ENCODE data around the gene HYAL3. TPM values are rescaled to one million over a fixed set of nuclear protein-coding genes. Genes with fewer than 3 reads are reported as not detected.

The HYAL3 gene
- polyA plus RNA-seq, 1 experiment: 3.0 TPM

DNA sequence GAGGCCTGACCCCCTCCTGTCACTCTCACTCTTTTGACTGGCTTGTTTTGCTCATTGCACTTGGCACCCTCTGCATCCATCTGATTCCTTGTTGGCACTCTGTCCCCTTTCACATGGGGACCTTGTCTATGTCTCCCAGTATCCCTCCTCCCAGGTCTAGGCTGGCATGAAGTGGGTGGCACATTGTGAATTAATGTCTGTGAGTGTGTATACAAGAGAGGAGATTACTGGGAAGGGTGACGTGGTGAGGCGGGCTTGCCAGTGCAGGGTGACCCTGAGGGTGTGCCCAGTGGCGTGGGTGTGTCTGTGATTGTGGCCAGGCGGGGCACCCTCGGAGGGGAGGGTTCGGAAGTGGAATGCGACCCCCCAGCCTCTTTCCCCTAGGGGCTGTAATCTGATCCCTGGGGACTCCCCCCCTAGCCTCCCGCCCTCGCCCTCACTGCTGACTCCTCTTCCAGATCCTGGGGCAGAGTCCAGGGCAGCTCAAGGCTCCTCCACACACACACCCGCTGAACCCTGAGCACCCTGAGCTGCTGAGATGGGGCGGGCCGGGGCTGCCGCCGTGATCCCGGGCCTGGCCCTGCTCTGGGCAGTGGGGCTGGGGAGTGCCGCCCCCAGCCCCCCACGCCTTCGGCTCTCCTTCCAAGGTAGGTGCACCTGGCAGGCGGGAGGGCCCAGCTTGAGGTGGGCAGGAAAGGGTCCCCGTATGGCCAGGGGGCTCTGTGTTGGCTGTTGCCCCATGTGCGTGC, 30.3 kb downstream of the HYAL3 start, which contains the start of gene SEMA3B:
Gene SEMA3B (plus strand): TSS at position 445 of the 749 bp plus-strand sequence. CDS start 94 bp downstream, at position 539.
- Histone ChIP-seq H3K4me3 (ENCODE audit: low read depth, low read length) (peak within 1 kb of the TSS; percentile 49), H3K27me3 (ENCODE audit: control insufficient read depth, insufficient read depth, low read length) (no peaks in the 10 kb centered on the region), H3K9me3 (ENCODE audit: control insufficient read depth, insufficient read depth, low read length) (no peaks in the 10 kb centered on the region), H3K27ac (ENCODE audit: low read depth, low read length) (peak within 1 kb of the TSS; percentile 52)
- ChIA-PET POLR2A (interaction anchor here (0.7 to 1.3 kb wide), 5 partner anchors 9 to 142 kb away, joined by 3 read pairs; partner anchors contain the start of gene GNAI2), CTCF (interaction anchor here (0.5 to 2.6 kb wide), 4 partner anchors 9 to 76 kb away, joined by 3 to 11 read pairs (median 7); no protein-coding TSS in a partner anchor)
- no peak for DNase-seq (ENCODE audit: low read depth, low spot score)
- TF ChIP-seq CTCF (IDR thresholded peaks at IDR 0.05; ENCODE audit: low read depth, low read length): no peak

DNA sequence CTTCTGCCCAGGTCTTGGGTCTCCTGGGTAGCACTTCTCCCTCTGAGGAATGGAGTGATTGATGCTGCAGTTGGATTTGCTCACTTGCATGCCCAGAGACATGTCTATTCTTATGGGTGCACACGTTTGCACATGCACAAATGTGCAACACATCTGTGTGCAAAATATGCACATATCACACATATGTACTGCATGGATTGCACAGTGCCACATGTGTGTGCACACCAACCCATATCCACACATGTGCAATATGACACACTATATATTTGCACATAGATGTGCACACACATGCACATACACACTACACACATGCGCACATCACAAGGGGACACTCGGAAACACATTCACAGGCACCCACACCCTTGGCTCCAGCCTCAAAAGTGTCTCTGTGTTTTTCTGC, 30.9 kb downstream of the HYAL3 start:
- ChIA-PET CTCF (interaction anchor here (0.5 to 0.8 kb wide), 2 partner anchors 9 to 40 kb away, joined by 3 to 6 read pairs; no protein-coding TSS in a partner anchor), POLR2A (interaction anchor here (0.9 to 2.0 kb wide), 2 partner anchors 11 to 33 kb away, joined by 3 to 5 read pairs; partner anchors contain the start of genes GNAI2 and LSMEM2)
- no peak overlapping the region for H3K27ac ChIP-seq (ENCODE audit: low read depth, low read length)
- TF ChIP-seq CTCF (IDR thresholded peaks at IDR 0.05; ENCODE audit: low read depth, low read length): no peak
- no peaks in the 10 kb centered on the region for H3K27me3 ChIP-seq (ENCODE audit: control insufficient read depth, insufficient read depth, low read length)
- peak overlapping the region; percentile 49 for H3K4me3 ChIP-seq (ENCODE audit: low read depth, low read length)
- H3K9me3 ChIP-seq (ENCODE audit: control insufficient read depth, insufficient read depth, low read length): no peaks in the 10 kb centered on the region
- DNase-seq (ENCODE audit: low read depth, low spot score): no peak

GRCh38 chr3:50267280-50267913, 31.8 kb downstream of the HYAL3 start:
- Histone ChIP-seq H3K9me3 (ENCODE audit: control insufficient read depth, insufficient read depth, low read length) (no peaks in the 10 kb centered on the region), H3K27me3 (ENCODE audit: control insufficient read depth, insufficient read depth, low read length) (no peaks in the 10 kb centered on the region), H3K4me3 (ENCODE audit: low read depth, low read length) (peak overlapping the region; percentile 49), H3K27ac (ENCODE audit: low read depth, low read length) (no peak overlapping the region)
- no peak for TF ChIP-seq CTCF (IDR thresholded peaks at IDR 0.05; ENCODE audit: low read depth, low read length)
- no peak for DNase-seq (ENCODE audit: low read depth, low spot score)
- CTCF ChIA-PET: interaction anchor here (0.8 to 1.6 kb wide), 5 partner anchors 8 to 75 kb away, joined by 3 to 7 read pairs (median 3); no protein-coding TSS in a partner anchor
- POLR2A ChIA-PET: interaction anchor here (0.9 to 2.0 kb wide), 3 partner anchors 12 to 32 kb away, joined by 3 to 5 read pairs (median 3); partner anchors contain the start of genes GNAI2 and LSMEM2

GRCh38 chr3:50266836-50267235, 32.4 kb downstream of the HYAL3 start:
- POLR2A ChIA-PET: interaction anchor here (1.0 to 2.0 kb wide), 2 partner anchors 13 to 27 kb away, joined by 3 to 5 read pairs; partner anchors contain the start of gene LSMEM2
- TF ChIP-seq CTCF (IDR thresholded peaks at IDR 0.05; ENCODE audit: low read depth, low read length): no peak

More at GRCh38 chr3:50266836-50267235, 32.4 kb downstream of the HYAL3 start:
- Histone ChIP-seq H3K9me3 (ENCODE audit: control insufficient read depth, insufficient read depth, low read length) (no peaks in the 10 kb centered on the region), H3K27me3 (ENCODE audit: control insufficient read depth, insufficient read depth, low read length) (no peaks in the 10 kb centered on the region), H3K27ac (ENCODE audit: low read depth, low read length) (peak overlapping the region; percentile 11), H3K4me3 (ENCODE audit: low read depth, low read length) (peak overlapping the region; percentile 49)
- CTCF ChIA-PET: interaction anchor here (0.9 to 1.6 kb wide), 4 partner anchors 10 to 74 kb away, joined by 3 to 7 read pairs (median 4); no protein-coding TSS in a partner anchor
- DNase-seq (ENCODE audit: low read depth, low spot score): no peak
